Upper lobe of left lung (tissue), 6 donors: ENCODE data around the gene MUL1. TPM values are rescaled to one million over a fixed set of nuclear protein-coding genes. Genes with fewer than 3 reads are reported as not detected.
"Not testable (repeated sequence)": the region's sequence is repeated elsewhere in the genome, so short reads cannot be mapped to it uniquely, and the experiment has no call there.

Experiments
- ATAC-seq, 2 donors: fragments of 200-7000 bp; cut with Tn5 transposase; one replicate each; pipeline ENCODE4 v1.9.1; 2022; ENCODE audit warnings: mild to moderate bottlenecking in 2 of 2, moderate library complexity in 2 of 2; ENCODE audit not compliant: low FRiP score in 2 of 2
- DNase-seq, 2 donors: peaks; one replicate each; pipeline ENCODE4 v3.0.0-alpha.2; 2019 to 2020
- H3K27ac ChIP-seq, 4 donors: fragments of 200-600 bp; sonication (generic); one replicate each; pipeline ENCODE4 v1.5.1; 2016 to 2019
- H3K27me3 ChIP-seq, 4 donors: fragments of 200-600 bp; sonication (generic); one replicate each; pipeline ENCODE4 v1.5.1; 2017 to 2019
- H3K36me3 ChIP-seq, 4 donors: fragments of 200-600 bp; sonication (generic); one replicate each; pipeline ENCODE4 v1.5.1; 2016 to 2019
- H3K4me1 ChIP-seq, 4 donors: fragments of 200-600 bp; sonication (generic); one replicate each; pipeline ENCODE4 v1.5.1; 2018 to 2019
- H3K4me3 ChIP-seq, 4 donors: fragments of 200-600 bp; sonication (generic); one replicate each; pipeline ENCODE4 v1.5.1; 2017 to 2019; ENCODE audit warnings: mild to moderate bottlenecking in 2 of 4, moderate library complexity in 1 of 4
- H3K9me3 ChIP-seq, 4 donors: fragments of 200-600 bp; sonication (generic); one replicate each; pipeline ENCODE4 v1.5.1; 2018 to 2019
- CTCF ChIP-seq, 6 experiments: fragments of 450-650 bp in 4 of 6; fragments of 200-600 bp in 2 of 6; sonication (generic) in 2 of 6; IDR thresholded peaks; one replicate each; pipeline ENCODE4 v1.5.1; 2016 to 2019; ENCODE audit warnings: antibody characterized with exemption in 6 of 6
- EP300 ChIP-seq, 4 donors: sonication (generic); formaldehyde crosslinking; IDR thresholded peaks; one replicate each; pipeline ENCODE4 v1.5.1; 2017; ENCODE audit warnings: antibody characterized with exemption in 4 of 4, control low read depth in 2 of 4
- POLR2A ChIP-seq, 4 donors: fragments of 450-650 bp; IDR thresholded peaks; one replicate each; pipeline ENCODE4 v1.5.1; 2016 to 2017; ENCODE audit warnings: antibody characterized with exemption in 4 of 4, mild to moderate bottlenecking in 2 of 4
- POLR2AphosphoS5 ChIP-seq, 2 donors: sonication (generic); formaldehyde crosslinking; IDR thresholded peaks; one replicate each; pipeline ENCODE4 v1.5.1; 2017; ENCODE audit warnings: antibody characterized with exemption in 2 of 2
- WGBS, 2 donors: methylation state at CpG; one replicate each; pipeline ENCODE4 v1.1.5; 2017 to 2018; 5-methylcytosine and 5-hydroxymethylcytosine counted together
- total RNA-seq, 6 donors: library from RNA; depleted of rRNA in 4 of 6; stranded (reverse); fragments of >200 nt in 4 of 6; gene quantifications; one replicate each; pipeline versions ENCODE4 v1.1.0 to v1.2.1, GENCODE V29; 2016 to 2021
- donor health status: DM: no; HTN: no; CAD: no; lungs with moderate emphysema.
- donor health status: DM: no; HTN: yes; CAD: no; lungs with severe emphysema.

The MUL1 gene
- total RNA-seq, 6 donors from 2014 or later, result 15.7 to 39.3 (median 30.8) TPM

- TF ChIP-seq POLR2AphosphoS5 (IDR thresholded peaks at IDR 0.05) (no peak), POLR2A (IDR thresholded peaks at IDR 0.05) (no peak), EP300 (IDR thresholded peaks at IDR 0.05) (no peak), CTCF (IDR thresholded peaks at IDR 0.05) (no peak)
- Histone ChIP-seq H3K36me3 (peaks cover 31 to 64% (median 44%) of the 10 kb centered on the region in 4 donors), H3K9me3 (no peaks in the 10 kb centered on the region), H3K4me3 (no peak overlapping the region), H3K27me3 (no peaks in the 10 kb centered on the region), H3K4me1 (peaks cover 8 to 14% (median 12%) of the 10 kb centered on the region in 4 donors), H3K27ac (no peak overlapping the region)
- WGBS, 2 donors, result 84 to 87% methylated on average over 3 to 5 of the region's 5 CpGs
- DNase-seq (no peak), ATAC-seq (no peak)
These were observed 8.8 kb downstream of the MUL1 start for GRCh38 chr1:20499105-20499504.

GRCh38 chr1:20498116-20498515, 9.8 kb downstream of the MUL1 start:
- H3K36me3 ChIP-seq, result peaks cover 31 to 64% (median 44%) of the 10 kb centered on the region in 4 donors
- H3K27ac ChIP-seq, result no peak overlapping the region
- ATAC-seq, result no peak
- H3K9me3 ChIP-seq, result no peaks in the 10 kb centered on the region
- H3K4me3 ChIP-seq, result no peak overlapping the region
- H3K27me3 ChIP-seq, result no peaks in the 10 kb centered on the region
- peak in 1 of 2 donors; percentile 32 for DNase-seq
- TF ChIP-seq CTCF (IDR thresholded peaks at IDR 0.05), result no peak
- no peak for TF ChIP-seq POLR2AphosphoS5 (IDR thresholded peaks at IDR 0.05)
- no peak for TF ChIP-seq EP300 (IDR thresholded peaks at IDR 0.05)
- TF ChIP-seq POLR2A (IDR thresholded peaks at IDR 0.05), result no peak
- 85 to 92% methylated on average over 7 of the region's 7 CpGs for WGBS, 2 donors
- H3K4me1 ChIP-seq, result peaks cover 17 to 22% (median 21%) of the 10 kb centered on the region in 4 donors

GRCh38 chr1:20497506-20497905, 10.4 kb downstream of the MUL1 start:
- 62 to 82% methylated on average over 6 of the region's 6 CpGs for WGBS, 2 donors
- H3K4me1 ChIP-seq, result peaks cover 18 to 24% (median 21%) of the 10 kb centered on the region in 4 donors
- H3K27ac ChIP-seq, result no peak overlapping the region
- no peak for TF ChIP-seq POLR2A (IDR thresholded peaks at IDR 0.05)
- ATAC-seq (no peak), DNase-seq (no peak)
- H3K9me3 ChIP-seq, result no peaks in the 10 kb centered on the region
- no peaks in the 10 kb centered on the region for H3K27me3 ChIP-seq
- no peak overlapping the region for H3K4me3 ChIP-seq
- peaks cover 31 to 58% (median 44%) of the 10 kb centered on the region in 4 donors for H3K36me3 ChIP-seq

DNA sequence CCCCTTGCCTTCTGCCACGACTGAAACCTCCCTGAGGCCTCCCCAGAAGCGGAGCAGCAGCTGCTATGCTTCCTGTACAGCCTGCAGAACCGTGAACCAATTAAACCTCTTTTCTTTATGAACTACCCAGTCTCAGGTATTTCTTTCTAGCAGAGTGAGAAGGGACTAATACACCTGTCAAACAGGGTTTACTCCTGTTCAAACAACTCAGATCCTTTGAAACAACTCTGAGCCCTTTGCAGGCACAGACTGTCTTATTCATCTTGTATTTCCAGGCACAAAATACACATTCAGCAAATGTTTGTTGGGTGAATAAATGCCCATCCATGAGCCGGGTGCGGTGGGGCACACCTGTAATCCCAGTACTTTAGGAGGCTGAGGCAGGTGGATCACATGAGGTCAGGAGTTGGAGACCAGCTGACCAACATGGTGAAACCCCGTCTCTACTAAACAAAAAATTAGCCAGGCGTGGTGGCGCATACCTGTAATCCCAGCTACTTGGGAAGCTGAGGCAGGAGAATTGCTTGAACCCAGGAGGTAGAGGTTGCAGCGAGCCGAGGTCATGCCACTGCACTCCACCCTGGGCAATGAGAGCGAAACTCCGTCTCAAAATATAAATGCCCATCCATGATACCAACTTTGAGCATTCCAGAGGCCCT, 11.1 kb downstream of the MUL1 start:
- H3K4me3 ChIP-seq, ATAC-seq, H3K27ac ChIP-seq, H3K27me3 ChIP-seq, H3K9me3 ChIP-seq, DNase-seq: not testable (repeated sequence)
- Histone ChIP-seq H3K4me1 (peaks cover 18 to 24% (median 21%) of the 10 kb centered on the region in 4 donors), H3K36me3 (peaks cover 28 to 51% (median 37%) of the 10 kb centered on the region in 4 donors)
- WGBS, 2 donors, result 90 to 94% methylated on average over 12 of the region's 12 CpGs

DNA sequence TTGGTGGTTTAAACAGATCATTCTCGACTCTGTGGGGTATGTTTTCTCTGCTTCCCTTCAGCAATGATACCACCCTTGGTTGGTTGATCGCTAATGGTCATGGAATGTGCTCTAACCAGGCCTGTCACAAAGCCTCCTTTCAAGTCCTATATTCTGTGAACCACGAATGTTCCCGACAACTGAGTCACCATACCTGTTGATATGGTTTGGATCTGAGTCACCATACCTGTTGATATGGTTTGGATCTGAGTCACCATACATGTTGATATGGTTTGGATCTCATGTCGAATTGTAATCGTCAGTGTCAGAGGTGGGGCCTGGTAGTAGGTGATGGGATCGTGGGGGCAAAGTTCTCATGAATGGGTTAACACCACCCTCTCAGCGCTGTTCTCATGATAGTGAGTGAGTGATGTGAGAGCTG, 11.7 kb downstream of the MUL1 start:
- no peaks in the 10 kb centered on the region for H3K9me3 ChIP-seq
- DNase-seq, result no peak
- H3K27ac ChIP-seq, result no peak overlapping the region
- ATAC-seq, result no peak
- WGBS, 2 donors, result 79 to 91% methylated on average over 8 of the region's 8 CpGs
- no peak overlapping the region for H3K4me3 ChIP-seq
- peaks cover 24 to 45% (median 31%) of the 10 kb centered on the region in 4 donors for H3K36me3 ChIP-seq
- H3K4me1 ChIP-seq, result peaks cover 18 to 24% (median 21%) of the 10 kb centered on the region in 4 donors
- no peaks in the 10 kb centered on the region for H3K27me3 ChIP-seq
- no peak for TF ChIP-seq CTCF (IDR thresholded peaks at IDR 0.05)
- TF ChIP-seq EP300 (IDR thresholded peaks at IDR 0.05), result no peak
- TF ChIP-seq POLR2A (IDR thresholded peaks at IDR 0.05), result no peak
- no peak for TF ChIP-seq POLR2AphosphoS5 (IDR thresholded peaks at IDR 0.05)

DNA sequence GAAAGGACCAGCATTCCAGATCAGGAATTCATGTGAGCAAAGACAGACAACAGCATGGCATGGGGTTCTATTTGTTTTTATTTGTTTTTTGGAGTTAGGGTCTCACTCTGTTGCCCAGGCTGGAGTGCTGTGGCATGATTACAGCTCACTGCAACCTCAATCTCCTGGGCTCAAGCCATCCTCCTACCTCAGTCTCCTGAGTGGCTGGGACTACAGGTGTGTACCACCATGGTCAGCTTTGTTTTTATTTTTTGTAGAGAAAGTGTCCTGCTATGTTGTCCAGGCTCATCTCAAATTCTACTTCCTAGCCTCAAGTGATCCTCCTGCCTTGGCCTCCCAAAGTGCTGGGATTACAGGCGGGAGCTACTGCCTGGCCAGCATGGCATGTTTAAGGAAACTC, 12.3 kb downstream of the MUL1 start:
- ATAC-seq (no peak), DNase-seq (no peak)
- no peak overlapping the region for H3K4me3 ChIP-seq
- no peaks in the 10 kb centered on the region for H3K9me3 ChIP-seq
- H3K27ac ChIP-seq, result no peak overlapping the region
- peaks cover 18 to 24% (median 21%) of the 10 kb centered on the region in 4 donors for H3K4me1 ChIP-seq
- no peaks in the 10 kb centered on the region for H3K27me3 ChIP-seq
- 100% methylated on average over 1 of the region's 1 CpG for WGBS, 2 donors
- TF ChIP-seq CTCF (IDR thresholded peaks at IDR 0.05), result no peak
- no peak for TF ChIP-seq POLR2A (IDR thresholded peaks at IDR 0.05)
- TF ChIP-seq EP300 (IDR thresholded peaks at IDR 0.05), result no peak
- no peak for TF ChIP-seq POLR2AphosphoS5 (IDR thresholded peaks at IDR 0.05)
- peaks cover 18 to 39% (median 25%) of the 10 kb centered on the region in 4 donors for H3K36me3 ChIP-seq
